Coronary artery (tissue), 2 donors: ENCODE data around the gene LMTK2.

ENCODE experiments used
- DNase-seq: peaks from one replicate; pipeline ENCODE4 v3.0.0-alpha.2; 2017; ENCODE audit warnings: low spot score
- H3K27ac ChIP-seq, 2 donors: fragments of 200-600 bp; sonication (generic); one replicate each; pipeline ENCODE4 v1.5.1; 2016 to 2019
- H3K4me3 ChIP-seq: fragments of 200-600 bp; sonication (generic); 2 replicates; pipeline ENCODE4 v1.5.1; 2016; ENCODE audit warnings: mild to moderate bottlenecking, moderate library complexity
- CTCF ChIP-seq: fragments of 200-600 bp; sonication (generic); IDR thresholded peaks from one replicate; pipeline ENCODE4 v1.5.1; 2019; ENCODE audit warnings: antibody characterized with exemption

Gene LMTK2

GRCh38 chr7:98167653-98168052 is 61.0 kb downstream of the LMTK2 start:
- DNase-seq = no peak
- TF ChIP-seq CTCF = no peak
- no peak overlapping the region for H3K27ac ChIP-seq
- H3K4me3 ChIP-seq = no peak overlapping the region

GRCh38 chr7:98168181-98168903 is 61.7 kb downstream of the LMTK2 start:
- H3K4me3 ChIP-seq = no peak overlapping the region
- DNase-seq = no peak
- TF ChIP-seq CTCF = peak; percentile 60
- no peak overlapping the region for H3K27ac ChIP-seq

GRCh38 chr7:98168904-98169621 is 62.4 kb downstream of the LMTK2 start:
- TF ChIP-seq CTCF = no peak
- no peak overlapping the region for H3K27ac ChIP-seq
- no peak overlapping the region for H3K4me3 ChIP-seq
- no peak for DNase-seq

- H3K27ac ChIP-seq = no peak overlapping the region
- H3K4me3 ChIP-seq = no peak overlapping the region
- TF ChIP-seq CTCF = no peak
- DNase-seq = no peak
Measured at GRCh38 chr7:98170966-98171365, 64.3 kb downstream of the LMTK2 start.

GRCh38 chr7:98171449-98171848 is 64.8 kb downstream of the LMTK2 start:
- Histone ChIP-seq H3K27ac (no peak overlapping the region), H3K4me3 (no peak overlapping the region)
- no peak for TF ChIP-seq CTCF
- no peak for DNase-seq

GRCh38 chr7:98174334-98175259 is 67.9 kb downstream of the LMTK2 start:
- DNase-seq = no peak
- Histone ChIP-seq H3K27ac (no peak overlapping the region), H3K4me3 (no peak overlapping the region)
- no peak for TF ChIP-seq CTCF
